Transverse colon (tissue), 4 donors: ENCODE results near the gene VAMP8.

Source experiments
- EP300 ChIP-seq: sonication (generic); formaldehyde crosslinking; IDR thresholded peaks from one replicate; pipeline ENCODE4 v1.6.1; 2017; ENCODE audit warnings: antibody characterized with exemption, low read depth
- POLR2A ChIP-seq: fragments of 450-650 bp; IDR thresholded peaks from one replicate; pipeline ENCODE4 v1.6.1; 2016; ENCODE audit warnings: antibody characterized with exemption, mild to moderate bottlenecking, moderate library complexity
- POLR2AphosphoS5 ChIP-seq, 3 donors: sonication (generic); formaldehyde crosslinking; IDR thresholded peaks; one replicate each; pipeline ENCODE4 v1.6.1; 2016; ENCODE audit warnings: antibody characterized with exemption in 3 of 3
- TF ChIP-seq, protein P1 (sequence below), 5 experiments: fragments of 200-600 bp in 3 of 5; fragments of 450-650 bp in 2 of 5; sonication (generic) in 3 of 5; IDR thresholded peaks; 1 replicate in 2 of 5; 2 replicates in 3 of 5; pipeline ENCODE4 v1.5.1; 2016 to 2017; ENCODE audit warnings: antibody characterized with exemption in 5 of 5, inconsistent platforms in 3 of 5, mild to moderate bottlenecking in 2 of 5, moderate library complexity in 1 of 5

DNA sequence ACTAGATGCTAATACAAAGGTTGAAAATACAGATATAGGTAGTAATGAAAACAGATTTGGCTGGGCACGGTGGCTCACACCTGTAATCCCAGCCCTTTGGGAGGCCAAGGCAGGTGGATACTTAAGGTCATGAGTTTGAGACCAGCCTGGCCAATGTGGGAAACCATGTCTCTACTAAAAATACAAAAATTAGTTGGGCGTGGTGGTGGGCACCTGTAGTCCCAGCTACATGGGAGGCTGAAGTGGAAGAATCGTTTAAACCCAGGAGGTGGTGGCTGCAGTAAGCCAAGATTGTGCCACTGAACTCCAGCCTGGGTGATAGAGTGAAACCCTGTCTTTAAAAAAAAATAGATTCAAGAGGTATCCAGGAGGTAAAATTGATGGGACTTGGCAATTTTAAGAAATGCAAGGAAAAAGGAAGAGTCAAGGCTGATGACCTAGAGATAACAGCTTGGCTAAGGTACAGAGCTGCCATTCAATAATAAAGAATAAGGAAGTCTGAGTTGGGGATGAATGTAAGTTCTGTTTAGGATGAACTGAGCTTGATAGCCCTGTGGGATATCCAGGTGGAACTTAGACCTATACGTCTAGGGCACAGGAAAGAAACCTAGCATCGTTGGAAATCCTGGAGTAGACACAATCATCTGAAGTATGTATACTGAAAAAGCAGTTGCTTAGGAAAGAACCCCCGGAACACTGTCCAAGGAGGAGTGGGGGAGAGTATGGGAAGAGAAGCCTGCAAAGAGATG lies 29.4 kb upstream of the VAMP8 start:
- TF ChIP-seq, protein P1, sequence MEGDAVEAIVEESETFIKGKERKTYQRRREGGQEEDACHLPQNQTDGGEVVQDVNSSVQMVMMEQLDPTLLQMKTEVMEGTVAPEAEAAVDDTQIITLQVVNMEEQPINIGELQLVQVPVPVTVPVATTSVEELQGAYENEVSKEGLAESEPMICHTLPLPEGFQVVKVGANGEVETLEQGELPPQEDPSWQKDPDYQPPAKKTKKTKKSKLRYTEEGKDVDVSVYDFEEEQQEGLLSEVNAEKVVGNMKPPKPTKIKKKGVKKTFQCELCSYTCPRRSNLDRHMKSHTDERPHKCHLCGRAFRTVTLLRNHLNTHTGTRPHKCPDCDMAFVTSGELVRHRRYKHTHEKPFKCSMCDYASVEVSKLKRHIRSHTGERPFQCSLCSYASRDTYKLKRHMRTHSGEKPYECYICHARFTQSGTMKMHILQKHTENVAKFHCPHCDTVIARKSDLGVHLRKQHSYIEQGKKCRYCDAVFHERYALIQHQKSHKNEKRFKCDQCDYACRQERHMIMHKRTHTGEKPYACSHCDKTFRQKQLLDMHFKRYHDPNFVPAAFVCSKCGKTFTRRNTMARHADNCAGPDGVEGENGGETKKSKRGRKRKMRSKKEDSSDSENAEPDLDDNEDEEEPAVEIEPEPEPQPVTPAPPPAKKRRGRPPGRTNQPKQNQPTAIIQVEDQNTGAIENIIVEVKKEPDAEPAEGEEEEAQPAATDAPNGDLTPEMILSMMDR (IDR thresholded peaks at IDR 0.05), result no peak
- TF ChIP-seq POLR2A (peak; percentile 18), POLR2AphosphoS5 (IDR thresholded peaks at IDR 0.05) (peak in 1 of 3 donors; percentile 10), EP300 (no peak)
